Esophagus (tissue), 2 donors: ENCODE data around the gene UBA6. TPM values are rescaled to one million over a fixed set of nuclear protein-coding genes. Genes with fewer than 3 reads are reported as not detected.

ENCODE experiments used
- polyA plus RNA-seq, 2 donors: library from polyadenylated mRNA; stranded (reverse); fragments of 200-250 nt; gene quantifications; one replicate each; pipeline ENCODE4 v1.2.3, GENCODE V29; 2013
- donor health status: healthy with polysubstance abuse.
- donor health status: Bipolar disorder and iron deficiency.

The UBA6 gene
- polyA plus RNA-seq, 2 donors: 8.1 to 10.2 TPM

Other genes with a start within 250 kb of the UBA6 start
- 1 to 10 TPM; 4.7 to 6.2 TPM for gene CENPC, start 155.7 kb downstream of the UBA6 start, polyA plus RNA-seq
- gene STAP1, start 142.4 kb downstream of the UBA6 start, polyA plus RNA-seq: under 1 TPM; 0.04 to 0.12 TPM
- under 1 TPM; 0.10 to 0.22 TPM for gene GNRHR, start 53.2 kb upstream of the UBA6 start, polyA plus RNA-seq
- gene TMPRSS11D, start 182.8 kb upstream of the UBA6 start, polyA plus RNA-seq: 100 to 1,000 TPM in 1 of 2 donors, 10 to 100 TPM in 1; 99.0 to 178 TPM